ENCODE measurements around the gene RPTOR.

RPTOR gene

GRCh38 chr17:80591788-80592187 is 47.1 kb downstream of the RPTOR start:
- DNase-seq, result no peak

DNA sequence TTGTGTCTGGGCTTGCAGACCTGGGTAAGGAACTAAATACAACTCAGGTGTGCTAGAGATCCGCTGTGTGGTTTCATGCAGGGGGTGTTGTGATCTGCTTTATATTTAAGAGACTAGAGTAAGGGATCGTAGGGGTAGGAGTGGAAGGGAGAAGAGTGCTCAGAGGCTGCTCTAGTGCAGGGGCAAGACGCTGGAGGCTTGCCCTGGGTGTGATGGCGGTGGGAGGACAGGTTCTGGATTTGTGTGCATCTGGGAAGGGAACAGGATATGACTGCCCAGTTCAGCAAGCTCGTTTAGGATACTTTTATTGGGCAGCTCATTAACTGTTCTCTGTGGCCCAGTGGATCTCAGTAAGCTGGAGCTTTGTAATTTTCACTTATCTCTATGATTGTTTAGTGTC is 47.6 kb downstream of the RPTOR start:
- DNase-seq, result no peak

DNA sequence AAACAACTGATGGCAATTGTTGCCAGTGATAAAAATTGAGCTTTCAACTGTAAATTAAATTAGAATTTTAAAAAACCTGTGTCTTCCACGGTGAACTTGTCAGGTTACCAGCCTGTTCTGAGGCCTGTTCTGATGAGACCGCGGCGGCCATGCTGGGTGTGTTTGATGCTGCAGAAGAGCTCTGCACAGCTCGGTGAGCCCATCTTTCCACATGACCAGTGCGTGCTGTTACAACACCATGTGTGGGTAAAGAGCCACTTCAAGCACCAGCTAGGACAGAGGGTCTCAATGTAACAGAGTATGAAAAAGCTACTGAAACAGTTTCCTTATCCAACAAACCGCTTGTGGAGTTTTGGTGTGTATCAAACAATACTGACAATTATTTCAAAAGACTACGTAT is 48.5 kb downstream of the RPTOR start:
- no peak for DNase-seq

GRCh38 chr17:80594431-80595269 is 50.0 kb downstream of the RPTOR start:
- DNase-seq, result no peak

- DNase-seq, result no peak
Measured at GRCh38 chr17:80596760-80597608, 52.3 kb downstream of the RPTOR start.

GRCh38 chr17:80598813-80599545 is 54.3 kb downstream of the RPTOR start:
- no peak for DNase-seq

GRCh38 chr17:80599546-80600305 is 55.1 kb downstream of the RPTOR start:
- DNase-seq, result no peak

DNA sequence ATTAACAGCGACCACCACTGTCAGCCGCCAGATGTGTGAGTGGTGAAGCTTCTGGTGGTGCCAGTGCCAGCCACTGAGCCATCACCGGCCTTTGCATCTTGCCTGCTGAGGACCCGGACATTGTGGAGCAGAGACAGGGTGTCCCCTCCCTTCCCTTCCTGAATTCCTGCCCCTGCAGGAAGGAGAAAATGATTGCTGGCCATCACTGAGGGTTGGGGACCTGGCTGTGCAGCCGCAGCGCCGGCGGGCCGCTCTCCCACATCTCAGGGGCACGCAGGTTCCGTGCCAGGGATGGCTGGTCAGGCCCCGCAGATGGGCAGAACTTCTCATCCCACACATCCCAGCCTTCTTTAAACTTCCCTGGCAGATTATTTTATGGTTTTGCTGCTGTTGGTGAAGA is 56.5 kb downstream of the RPTOR start:
- DNase-seq, result no peak

DNA sequence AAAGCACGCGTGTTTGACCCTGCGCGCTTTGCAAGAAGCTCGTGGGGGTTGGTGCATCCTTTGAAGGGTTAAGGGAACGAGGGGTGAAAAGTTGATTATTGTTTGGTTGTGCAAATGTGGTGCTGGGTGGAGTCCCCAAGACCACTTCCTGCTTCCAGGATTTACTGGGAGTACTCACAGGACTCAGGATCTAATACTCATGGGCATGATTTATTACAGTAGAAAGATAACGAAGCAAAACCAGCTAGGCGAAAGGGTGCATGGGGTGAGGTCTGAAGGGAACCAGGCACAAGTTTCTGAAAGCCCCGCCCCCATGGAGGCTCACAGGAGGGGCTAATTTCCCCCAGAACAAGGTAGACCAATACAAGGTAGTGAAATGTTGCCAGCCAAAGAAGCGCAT is 58.8 kb downstream of the RPTOR start:
- DNase-seq, result no peak

GRCh38 chr17:80604009-80604669 is 59.5 kb downstream of the RPTOR start:
- no peak for DNase-seq

GRCh38 chr17:80604670-80605010 is 60.0 kb downstream of the RPTOR start:
- no peak for DNase-seq

GRCh38 chr17:80605326-80606066 is 60.9 kb downstream of the RPTOR start:
- DNase-seq, result peak in 1 of 2 donors; percentile 7

DNA sequence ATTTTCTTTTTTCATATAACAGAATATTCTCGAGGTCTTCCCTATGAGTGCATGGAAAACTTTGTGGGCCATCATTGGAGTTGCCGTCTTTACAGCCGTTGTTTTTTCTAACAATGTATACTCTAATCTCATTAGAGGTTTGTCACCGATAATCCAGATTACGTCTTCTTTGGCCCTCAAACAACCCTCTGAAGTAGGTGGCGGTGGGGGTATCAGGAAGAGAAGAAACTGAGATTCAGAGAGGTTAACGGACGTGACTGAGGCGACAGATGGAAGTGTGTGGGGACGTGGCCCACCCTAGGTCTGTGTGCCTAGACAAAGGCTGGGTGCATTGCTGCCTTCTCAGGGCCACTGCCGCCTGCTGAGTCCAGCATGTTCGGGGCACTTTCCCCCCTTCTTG is 63.7 kb downstream of the RPTOR start:
- no peak for DNase-seq

- no peak for DNase-seq
Measured at GRCh38 chr17:80609757-80610156, 65.1 kb downstream of the RPTOR start.

DNA sequence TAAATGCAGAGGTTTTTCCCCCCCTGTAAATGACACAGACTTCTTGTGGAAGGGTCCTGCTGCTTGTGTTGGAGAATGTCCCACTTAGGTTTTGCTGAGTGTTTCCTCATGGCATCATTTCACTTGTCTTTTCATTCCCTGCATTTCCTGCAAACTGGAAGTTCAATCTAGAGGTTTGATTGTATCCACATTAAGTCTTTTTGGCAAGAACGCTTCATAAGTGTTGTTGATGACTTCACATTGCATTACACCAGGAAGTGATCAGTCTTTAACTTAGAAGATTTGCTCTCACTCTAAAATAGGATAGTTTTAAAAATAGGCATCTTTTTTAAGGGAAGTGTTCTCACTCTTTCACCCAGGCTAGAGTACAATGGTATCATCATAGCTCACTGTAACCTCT is 67.2 kb downstream of the RPTOR start:
- no peak for DNase-seq

DNA sequence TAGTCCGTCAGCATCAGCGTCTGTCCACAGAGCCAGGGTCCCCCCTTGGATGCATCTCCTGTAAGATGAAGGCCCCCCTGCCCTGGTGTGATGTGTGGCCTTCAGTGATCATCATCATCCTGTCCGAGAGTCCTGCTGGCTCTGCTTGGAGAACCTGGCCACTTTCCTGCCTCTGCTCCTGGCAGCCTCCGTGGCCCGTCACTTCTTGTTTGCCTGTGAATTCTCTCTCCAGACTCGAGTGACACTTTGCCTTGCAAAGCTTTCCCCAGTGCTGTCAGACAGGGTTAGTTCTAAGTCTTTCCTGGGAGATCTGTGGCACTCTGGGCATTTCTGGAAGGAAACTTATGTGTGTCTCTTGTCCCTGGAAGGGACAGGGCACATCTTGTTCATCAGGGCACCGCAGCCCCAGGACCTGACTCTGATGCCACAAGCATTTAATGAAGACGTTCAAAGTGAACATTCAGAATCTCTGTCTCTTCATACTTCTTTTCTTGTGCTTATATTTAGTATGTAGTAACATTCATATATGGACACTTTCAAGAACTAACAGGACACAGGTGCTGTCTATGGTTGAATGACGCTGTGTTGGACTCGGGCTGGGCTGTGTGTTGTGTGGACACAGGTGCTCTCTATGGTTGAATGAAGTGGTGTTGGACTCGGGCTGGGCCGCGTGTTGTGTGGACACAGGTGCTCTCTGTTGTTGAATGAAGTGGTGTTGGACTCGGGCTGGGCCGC is 68.5 kb downstream of the RPTOR start:
- DNase-seq, result no peak

- DNase-seq, result no peak
Measured at GRCh38 chr17:80613732-80614071, 69.1 kb downstream of the RPTOR start.

DNA sequence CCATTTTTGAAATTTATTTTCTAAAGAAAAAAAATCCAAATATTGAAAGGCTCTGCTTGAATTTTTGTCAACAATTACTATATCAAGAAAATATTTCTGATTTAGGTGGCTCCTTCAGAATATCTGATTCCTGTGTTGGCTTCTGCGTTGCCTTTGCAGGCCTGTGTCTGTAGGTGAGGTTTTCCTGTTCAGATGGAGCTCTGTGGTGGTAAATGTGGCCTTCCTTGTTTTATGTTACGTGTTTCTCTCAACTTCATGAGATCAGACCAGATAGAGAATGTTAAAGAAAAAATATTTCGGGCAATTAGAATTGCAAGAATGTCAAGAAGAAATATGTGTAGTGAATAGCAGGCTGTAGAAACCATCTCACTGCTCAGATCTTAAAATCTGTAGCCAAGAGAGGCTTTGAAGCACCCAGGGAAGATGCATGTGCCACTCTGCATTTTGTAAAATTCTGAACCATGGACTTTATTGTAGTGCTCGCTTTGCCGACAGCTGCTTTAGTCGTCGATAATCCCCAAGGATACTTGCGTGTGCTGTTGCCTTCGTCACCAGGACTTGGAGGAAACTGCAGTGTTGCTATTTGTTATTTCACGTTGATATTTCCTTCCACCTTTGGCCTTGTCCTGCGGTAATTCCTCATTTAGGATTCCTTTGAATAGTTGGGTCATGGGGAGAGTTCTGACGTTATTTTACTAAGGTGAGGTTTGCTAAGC is 69.9 kb downstream of the RPTOR start:
- DNase-seq, result no peak

- DNase-seq, result no peak
Measured at GRCh38 chr17:80615376-80615775, 70.7 kb downstream of the RPTOR start.

DNA sequence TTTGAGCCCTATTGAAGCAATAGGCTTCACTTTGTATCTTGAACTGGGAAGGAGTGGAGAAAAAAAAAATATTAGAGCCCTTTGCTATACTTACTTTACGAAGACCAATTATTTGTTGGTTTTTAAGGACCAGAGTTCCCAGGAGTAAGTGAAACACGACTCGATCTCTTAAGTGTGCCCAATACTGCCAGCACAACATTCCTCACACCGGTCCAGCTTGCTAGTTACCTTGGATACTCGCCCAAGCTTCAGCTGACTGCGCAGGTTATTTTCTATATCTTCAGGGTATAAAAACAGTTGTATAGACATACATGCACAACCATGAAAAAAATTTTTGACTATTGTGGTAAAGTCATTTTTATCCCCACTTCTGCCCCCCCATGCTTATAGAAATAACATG is 72.1 kb downstream of the RPTOR start:
- no peak for DNase-seq

All from CD4-positive, alpha-beta T cell treated with Interleukin-1 beta for 1 hour (primary cell).